PC-3 (cell line): ENCODE results near the gene GFRA3. TPM values are rescaled to one million over a fixed set of nuclear protein-coding genes. Genes with fewer than 3 reads are reported as not detected.
A peak's percentile ranks its signal among the peaks of the same experiment; 100 is the strongest.

Source experiments
- ATAC-seq: fragments of 200-7000 bp; cut with Tn5 transposase; 2 replicates; pipeline ENCODE4 v1.9.1; 2020; ENCODE audit warnings: mild to moderate bottlenecking, moderate library complexity
- BruUV-seq: library from RNA; stranded (reverse); fragments of 400-500 nt; replicated peaks from 2 replicates; lab custom pipeline; 2021; lab: Mats Ljungman, UMichigan
- CTCF ChIA-PET: fragments of 300-600 bp; sonication (Branson Sonifier 250); formaldehyde crosslinking; loops from one replicate; lab custom pipeline; 2022; ENCODE audit warnings: antibody characterized with exemption; lab: Charles Lee
- POLR2A ChIA-PET: fragments of 300-600 bp; sonication (Branson Sonifier 250); formaldehyde crosslinking; loops from one replicate; lab custom pipeline; 2022; ENCODE audit warnings: antibody characterized with exemption; ENCODE audit not compliant: unreplicated experiment; lab: Charles Lee
- DNase-seq: peaks from one replicate; pipeline ENCODE4 v3.0.0-alpha.2; 2015
- H2AFZ ChIP-seq: fragments of 300-600 bp; sonication (generic); 2 replicates; pipeline ENCODE4 v1.6.0; 2016; ENCODE audit warnings: antibody characterized with exemption, low read length
- H3F3A ChIP-seq: fragments of 300-600 bp; sonication (generic); one replicate; pipeline ENCODE4 v1.6.0; 2017; ENCODE audit warnings: antibody characterized with exemption, low read length, control low read depth, mild to moderate bottlenecking; ENCODE audit not compliant: unreplicated experiment
- H3K27ac ChIP-seq: fragments of 300-600 bp; sonication (generic); 2 replicates; pipeline ENCODE4 v1.5.1; 2016; ENCODE audit warnings: mild to moderate bottlenecking, low read length
- H3K27me3 ChIP-seq: fragments of 300-600 bp; sonication (generic); 2 replicates; pipeline ENCODE4 v1.6.1; 2016; ENCODE audit warnings: low read length, mixed read lengths
- H3K36me3 ChIP-seq: fragments of 300-600 bp; sonication (generic); 2 replicates; pipeline ENCODE4 v1.6.1; 2016; ENCODE audit warnings: low read depth, mixed run types, low read length, mixed read lengths
- H3K4me1 ChIP-seq: fragments of 300-600 bp; sonication (generic); 2 replicates; pipeline ENCODE4 v1.5.1; 2016; ENCODE audit warnings: low read length; ENCODE audit not compliant: insufficient read depth
- H3K4me2 ChIP-seq: fragments of 300-600 bp; sonication (generic); 2 replicates; pipeline ENCODE4 v1.6.0; 2016; ENCODE audit warnings: low read length
- H3K4me3 ChIP-seq: fragments of 300-600 bp; sonication (generic); 2 replicates; pipeline ENCODE4 v1.5.1; 2016; ENCODE audit warnings: mild to moderate bottlenecking, low read length, mixed read lengths
- H3K79me2 ChIP-seq: fragments of 300-600 bp; sonication (generic); 2 replicates; pipeline ENCODE4 v1.6.1; 2017; ENCODE audit warnings: low read length, mixed read lengths
- H3K9ac ChIP-seq: fragments of 300-600 bp; sonication (generic); 2 replicates; pipeline ENCODE4 v1.6.0; 2016; ENCODE audit warnings: mild to moderate bottlenecking, low read length
- H3K9me2 ChIP-seq: fragments of 300-600 bp; sonication (generic); replicated peaks from 2 replicates; pipeline ENCODE4 v1.6.1; 2016; ENCODE audit warnings: mixed run types, low read length, mixed read lengths
- H3K9me3 ChIP-seq: fragments of 300-600 bp; sonication (generic); 2 replicates; pipeline ENCODE4 v1.6.1; 2016; ENCODE audit warnings: low read length, mixed read lengths
- H4K20me1 ChIP-seq: fragments of 300-600 bp; sonication (generic); 2 replicates; pipeline ENCODE4 v1.6.1; 2016; ENCODE audit warnings: low read length, mixed read lengths
- CTCF ChIP-seq: fragments of 300-600 bp; sonication (generic); conservative IDR thresholded peaks from 2 replicates; pipeline ENCODE4 v1.5.1; 2017; ENCODE audit warnings: antibody characterized with exemption, low read depth, mild to moderate bottlenecking, low read length
- EZH2 ChIP-seq: fragments of 300-600 bp; sonication (generic); IDR thresholded peaks from one replicate; pipeline ENCODE4 v1.6.1; 2017; ENCODE audit warnings: antibody characterized with exemption, mild to moderate bottlenecking, low read length; ENCODE audit not compliant: unreplicated experiment
- EZH2phosphoT487 ChIP-seq: fragments of 300-600 bp; sonication (generic); IDR thresholded peaks from 2 replicates; pipeline ENCODE4 v1.6.1; 2018; ENCODE audit warnings: mild to moderate bottlenecking, antibody characterized with exemption, low read length, borderline replicate concordance
- intact Hi-C: fragments of 100-400 bp; cut with micrococcal nuclease; formaldehyde crosslinking; loops from 2 replicates; pipeline ENCODE4 v1.9.0; 2023
- total RNA-seq: library from RNA; depleted of rRNA; stranded (reverse); fragments of >200 nt; gene quantifications from 2 replicates; pipeline ENCODE4 v1.2.3, GENCODE V29; 2014

The GFRA3 gene
- total RNA-seq, 1 experiment from 2014 or later, result not detected

GRCh38 chr5:138223532-138223931 is 50.9 kb downstream of the GFRA3 start:
- CTCF ChIA-PET, result interaction anchor here (0.7 to 1.1 kb wide), 2 partner anchors 8 to 60 kb away, joined by 3 to 7 read pairs; no protein-coding TSS in a partner anchor
- Histone ChIP-seq H3K9me3 (0 out of 2 replicates have a peak, but pooled peaks cover 5% of the 10 kb centered on the region), H3K9ac (no peak overlapping the region), H4K20me1 (no peaks in the 10 kb centered on the region), H2AFZ (no peak overlapping the region), H3K4me1 (no peaks in the 10 kb centered on the region), H3K79me2 (no peaks in the 10 kb centered on the region), H3F3A (no peaks in the 10 kb centered on the region), H3K4me3 (no peak overlapping the region), H3K27me3 (no peaks in the 10 kb centered on the region), H3K36me3 (no peaks in the 10 kb centered on the region), H3K4me2 (no peak overlapping the region), H3K27ac (no peak overlapping the region), H3K9me2 (no peaks in the 10 kb centered on the region)
- no peak for ATAC-seq
- POLR2A ChIA-PET, result no interaction called here
- intact Hi-C loops, result no loop called here
- DNase-seq, result no peak
- TF ChIP-seq EZH2phosphoT487, result no peak
- no TSS peak for BruUV-seq

GRCh38 chr5:138216799-138217198 is 57.6 kb downstream of the GFRA3 start:
- Histone ChIP-seq H3K4me2 (no peak overlapping the region), H3K27ac (no peak overlapping the region), H3K36me3 (no peaks in the 10 kb centered on the region), H2AFZ (no peak overlapping the region), H3K79me2 (peaks cover 14% of the 10 kb centered on the region), H3K4me1 (peaks cover 3% of the 10 kb centered on the region), H3K27me3 (no peaks in the 10 kb centered on the region), H3K9me2 (no peaks in the 10 kb centered on the region), H3K4me3 (no peak overlapping the region), H3K9ac (no peak overlapping the region), H3F3A (no peaks in the 10 kb centered on the region), H4K20me1 (no peaks in the 10 kb centered on the region), H3K9me3 (no peaks in the 10 kb centered on the region)
- ChIA-PET POLR2A (no interaction called here), CTCF (interaction anchor here (0.6 kb wide), 1 partner anchor 166 kb away, joined by 3 read pairs; no protein-coding TSS in a partner anchor)
- DNase-seq (no peak), ATAC-seq (no peak)
- intact Hi-C loops, result no loop called here
- no TSS peak for BruUV-seq
- TF ChIP-seq EZH2phosphoT487 (no peak), EZH2 (no peak), CTCF (no peak)

- H4K20me1 ChIP-seq, result no peaks in the 10 kb centered on the region
- H2AFZ ChIP-seq, result peak within 1 kb of the TSS; percentile 93
- H3K9me2 ChIP-seq, result no peaks in the 10 kb centered on the region
- H3K9ac ChIP-seq, result peak within 1 kb of the TSS; percentile 96
- no peak within 1 kb of the TSS; the same call in 1 of the 2 replicates for H3K27ac ChIP-seq
- peak within 1 kb of the TSS; percentile 83 for H3K4me2 ChIP-seq
- no peaks in the 10 kb centered on the region for H3K9me3 ChIP-seq
- peak; percentile 95 for DNase-seq
- no TSS peak for BruUV-seq
- no peaks in the 10 kb centered on the region for H3K27me3 ChIP-seq
- ChIA-PET CTCF (interaction anchor here (0.6 kb wide), 1 partner anchor 250 kb away, joined by 11 read pairs; no protein-coding TSS in a partner anchor), POLR2A (interaction anchor here (0.6 to 0.7 kb wide), 3 partner anchors 13 to 122 kb away, joined by 3 to 9 read pairs (median 4); partner anchors contain the start of gene KIF20A)
- intact Hi-C loops, result no loop called here
- peaks cover 42% of the 10 kb centered on the region for H3K79me2 ChIP-seq
- TF ChIP-seq EZH2phosphoT487 (no peak), CTCF (no peak), EZH2 (no peak)
- H3F3A ChIP-seq, result no peaks in the 10 kb centered on the region
- peak; percentile 94 for ATAC-seq
- peak within 1 kb of the TSS; percentile 100 for H3K4me3 ChIP-seq
- peaks cover 5% of the 10 kb centered on the region for H3K4me1 ChIP-seq
- H3K36me3 ChIP-seq, result no peaks in the 10 kb centered on the region; the same call in 1 of the 2 replicates
These were observed 61.0 kb downstream of the GFRA3 start, which contains the start of gene CDC23 for GRCh38 chr5:138213161-138214029. CDC23 (minus strand) TSS chr5:138213323; CDS start chr5:138213312, 11 bp downstream.
